ENCODE measurements around the gene ADM5.

Gene ADM5

GRCh38 chr19:49645592-49645991 is 43.8 kb upstream of the ADM5 start:
- Histone ChIP-seq H3K9me3 (ENCODE audit: control extremely low read depth in 1 of 5, control insufficient read depth in 4 of 5, insufficient read depth in 2 of 5, low read depth in 1 of 5, low read length in 4 of 5) (no peaks in the 10 kb centered on the region), H3K36me3 (ENCODE audit: control insufficient read depth in 4 of 4, insufficient read depth in 4 of 4, low read length in 3 of 4) (peaks cover 10 to 49% (median 35%) of the 10 kb centered on the region in 4 experiments), H3K27ac (ENCODE audit: insufficient read depth in 1 of 2, low read depth in 1 of 2, low read length in 2 of 2, poor library complexity in 1 of 2, severe bottlenecking in 2 of 2) (no peak overlapping the region), H3K4me3 (ENCODE audit: control insufficient read depth in 1 of 7, extremely low read depth in 1 of 7, insufficient read depth in 4 of 7, low read depth in 2 of 7, low read length in 6 of 7) (no peak overlapping the region), H3K4me1 (ENCODE audit: control extremely low read depth in 1 of 4, control insufficient read depth in 4 of 4, insufficient read depth in 4 of 4, low read length in 3 of 4) (peaks cover 12 to 22% (median 21%) of the 10 kb centered on the region in 4 experiments), H3K27me3 (replicated peaks in 2 of 5; ENCODE audit: control insufficient read depth in 4 of 5, insufficient read depth in 5 of 5, low read length in 4 of 5) (no peaks in the 10 kb centered on the region)
- WGBS (ENCODE audit: insufficient coverage): 97% methylated on average over 9 of the region's 11 CpGs
- DNase-seq: no peak
- CTCF ChIA-PET: interaction anchor here (1.0 to 2.1 kb wide), 3 partner anchors 12 to 27 kb away, joined by 4 to 5 read pairs (median 5); no protein-coding TSS in a partner anchor
- POLR2A ChIA-PET: no interaction called here

- 99% methylated on average over 10 of the region's 13 CpGs for WGBS (ENCODE audit: insufficient coverage)
- no peak for DNase-seq
- Histone ChIP-seq H3K4me1 (ENCODE audit: control extremely low read depth in 1 of 4, control insufficient read depth in 4 of 4, insufficient read depth in 4 of 4, low read length in 3 of 4) (peaks cover 12 to 19% (median 18%) of the 10 kb centered on the region in 4 experiments), H3K27ac (ENCODE audit: insufficient read depth in 1 of 2, low read depth in 1 of 2, low read length in 2 of 2, poor library complexity in 1 of 2, severe bottlenecking in 2 of 2) (no peak overlapping the region), H3K27me3 (replicated peaks in 2 of 5; ENCODE audit: control insufficient read depth in 4 of 5, insufficient read depth in 5 of 5, low read length in 4 of 5) (no peaks in the 10 kb centered on the region), H3K4me3 (ENCODE audit: control insufficient read depth in 1 of 7, extremely low read depth in 1 of 7, insufficient read depth in 4 of 7, low read depth in 2 of 7, low read length in 6 of 7) (no peak overlapping the region), H3K36me3 (ENCODE audit: control insufficient read depth in 4 of 4, insufficient read depth in 4 of 4, low read length in 3 of 4) (peaks cover 10 to 51% (median 36%) of the 10 kb centered on the region in 4 experiments), H3K9me3 (ENCODE audit: control extremely low read depth in 1 of 5, control insufficient read depth in 4 of 5, insufficient read depth in 2 of 5, low read depth in 1 of 5, low read length in 4 of 5) (no peaks in the 10 kb centered on the region)
- POLR2A ChIA-PET: no interaction called here
- CTCF ChIA-PET: no interaction called here
Observed at GRCh38 chr19:49645995-49646394, 43.4 kb upstream of the ADM5 start.

- Histone ChIP-seq H3K9me3 (ENCODE audit: control extremely low read depth in 1 of 5, control insufficient read depth in 4 of 5, insufficient read depth in 2 of 5, low read depth in 1 of 5, low read length in 4 of 5) (no peaks in the 10 kb centered on the region), H3K27me3 (replicated peaks in 2 of 5; ENCODE audit: control insufficient read depth in 4 of 5, insufficient read depth in 5 of 5, low read length in 4 of 5) (no peaks in the 10 kb centered on the region), H3K27ac (ENCODE audit: insufficient read depth in 1 of 2, low read depth in 1 of 2, low read length in 2 of 2, poor library complexity in 1 of 2, severe bottlenecking in 2 of 2) (no peak overlapping the region), H3K4me3 (ENCODE audit: control insufficient read depth in 1 of 7, extremely low read depth in 1 of 7, insufficient read depth in 4 of 7, low read depth in 2 of 7, low read length in 6 of 7) (no peak overlapping the region), H3K4me1 (ENCODE audit: control extremely low read depth in 1 of 4, control insufficient read depth in 4 of 4, insufficient read depth in 4 of 4, low read length in 3 of 4) (peaks cover 9 to 16% (median 12%) of the 10 kb centered on the region in 4 experiments), H3K36me3 (ENCODE audit: control insufficient read depth in 4 of 4, insufficient read depth in 4 of 4, low read length in 3 of 4) (peaks cover 10 to 56% (median 38%) of the 10 kb centered on the region in 4 experiments)
- WGBS (ENCODE audit: insufficient coverage): 96% methylated on average over 17 of the region's 17 CpGs
- ChIA-PET CTCF (no interaction called here), POLR2A (no interaction called here)
- no peak for DNase-seq
Observed at GRCh38 chr19:49646586-49646985, 42.8 kb upstream of the ADM5 start.

- no peak overlapping the region for H3K4me3 ChIP-seq (ENCODE audit: control insufficient read depth in 1 of 7, extremely low read depth in 1 of 7, insufficient read depth in 4 of 7, low read depth in 2 of 7, low read length in 6 of 7)
- no peaks in the 10 kb centered on the region for H3K4me1 ChIP-seq (ENCODE audit: control extremely low read depth in 1 of 4, control insufficient read depth in 4 of 4, insufficient read depth in 4 of 4, low read length in 3 of 4)
- no peak overlapping the region for H3K27ac ChIP-seq (ENCODE audit: insufficient read depth in 1 of 2, low read depth in 1 of 2, low read length in 2 of 2, poor library complexity in 1 of 2, severe bottlenecking in 2 of 2)
- H3K36me3 ChIP-seq (ENCODE audit: control insufficient read depth in 4 of 4, insufficient read depth in 4 of 4, low read length in 3 of 4): peaks cover 14 to 87% (median 54%) of the 10 kb centered on the region in 4 experiments
- 96% methylated on average over 65 of the region's 72 CpGs for WGBS (ENCODE audit: insufficient coverage)
- no peaks in the 10 kb centered on the region for H3K9me3 ChIP-seq (ENCODE audit: control extremely low read depth in 1 of 5, control insufficient read depth in 4 of 5, insufficient read depth in 2 of 5, low read depth in 1 of 5, low read length in 4 of 5)
- no peaks in the 10 kb centered on the region for H3K27me3 ChIP-seq (replicated peaks in 2 of 5; ENCODE audit: control insufficient read depth in 4 of 5, insufficient read depth in 5 of 5, low read length in 4 of 5)
- ChIA-PET CTCF (no interaction called here), POLR2A (no interaction called here)
- no peak for DNase-seq
Observed at GRCh38 chr19:49651029-49651819, 38.2 kb upstream of the ADM5 start.

- 93% methylated on average over 100 of the region's 110 CpGs for WGBS (ENCODE audit: insufficient coverage)
- DNase-seq: no peak
- no peaks in the 10 kb centered on the region for H3K27me3 ChIP-seq (replicated peaks in 2 of 5; ENCODE audit: control insufficient read depth in 4 of 5, insufficient read depth in 5 of 5, low read length in 4 of 5)
- H3K4me1 ChIP-seq (ENCODE audit: control extremely low read depth in 1 of 4, control insufficient read depth in 4 of 4, insufficient read depth in 4 of 4, low read length in 3 of 4): no peaks in the 10 kb centered on the region
- H3K36me3 ChIP-seq (ENCODE audit: control insufficient read depth in 4 of 4, insufficient read depth in 4 of 4, low read length in 3 of 4): peaks cover 14 to 87% (median 52%) of the 10 kb centered on the region in 4 experiments
- no peak overlapping the region for H3K4me3 ChIP-seq (ENCODE audit: control insufficient read depth in 1 of 7, extremely low read depth in 1 of 7, insufficient read depth in 4 of 7, low read depth in 2 of 7, low read length in 6 of 7)
- ChIA-PET CTCF (no interaction called here), POLR2A (no interaction called here)
- H3K9me3 ChIP-seq (ENCODE audit: control extremely low read depth in 1 of 5, control insufficient read depth in 4 of 5, insufficient read depth in 2 of 5, low read depth in 1 of 5, low read length in 4 of 5): no peaks in the 10 kb centered on the region
- H3K27ac ChIP-seq (ENCODE audit: insufficient read depth in 1 of 2, low read depth in 1 of 2, low read length in 2 of 2, poor library complexity in 1 of 2, severe bottlenecking in 2 of 2): no peak overlapping the region
Observed at GRCh38 chr19:49651820-49652550, 37.4 kb upstream of the ADM5 start.

GRCh38 chr19:49652551-49653465 is 36.6 kb upstream of the ADM5 start:
- H3K36me3 ChIP-seq (ENCODE audit: control insufficient read depth in 4 of 4, insufficient read depth in 4 of 4, low read length in 3 of 4): peaks cover 14 to 87% (median 53%) of the 10 kb centered on the region in 4 experiments
- DNase-seq: no peak
- no peak overlapping the region for H3K27ac ChIP-seq (ENCODE audit: insufficient read depth in 1 of 2, low read depth in 1 of 2, low read length in 2 of 2, poor library complexity in 1 of 2, severe bottlenecking in 2 of 2)
- POLR2A ChIA-PET: no interaction called here
- CTCF ChIA-PET: no interaction called here
- 97% methylated on average over 50 of the region's 58 CpGs for WGBS (ENCODE audit: insufficient coverage)
- H3K9me3 ChIP-seq (ENCODE audit: control extremely low read depth in 1 of 5, control insufficient read depth in 4 of 5, insufficient read depth in 2 of 5, low read depth in 1 of 5, low read length in 4 of 5): no peaks in the 10 kb centered on the region
- H3K4me3 ChIP-seq (ENCODE audit: control insufficient read depth in 1 of 7, extremely low read depth in 1 of 7, insufficient read depth in 4 of 7, low read depth in 2 of 7, low read length in 6 of 7): no peak overlapping the region
- H3K27me3 ChIP-seq (replicated peaks in 2 of 5; ENCODE audit: control insufficient read depth in 4 of 5, insufficient read depth in 5 of 5, low read length in 4 of 5): no peaks in the 10 kb centered on the region
- H3K4me1 ChIP-seq (ENCODE audit: control extremely low read depth in 1 of 4, control insufficient read depth in 4 of 4, insufficient read depth in 4 of 4, low read length in 3 of 4): no peaks in the 10 kb centered on the region

Data from common myeloid progenitor, CD34-positive (primary cell).